K562 (cell line): ENCODE data around the gene PRKRIP1. TPM values are rescaled to one million over a fixed set of nuclear protein-coding genes. Genes with fewer than 3 reads are reported as not detected.
A peak's percentile ranks its signal among the peaks of the same experiment; 100 is the strongest.

ENCODE experiments used
- CREM ChIP-seq: IDR thresholded peaks from 2 replicates; pipeline ENCODE4 v1.6.1; 2014; ENCODE audit warnings: antibody characterized with exemption, low read depth
- E2F6 ChIP-seq, 2 experiments: IDR thresholded peaks; 2 replicates each; pipeline ENCODE4 v1.6.1; 2011; ENCODE audit warnings: borderline replicate concordance in 1 of 2, control low read depth in 1 of 2, low read depth in 1 of 2, low read length in 1 of 2, mild to moderate bottlenecking in 1 of 2, mixed read lengths in 1 of 2, moderate library complexity in 1 of 2; ENCODE audit not compliant: insufficient read depth in 1 of 2, insufficient read length in 1 of 2, poor library complexity in 1 of 2, severe bottlenecking in 1 of 2; ENCODE audit errors: extremely low read depth in 1 of 2
- ETS1 ChIP-seq: conservative IDR thresholded peaks from 2 replicates; pipeline ENCODE4 v1.6.1; 2011; ENCODE audit warnings: low read depth, mild to moderate bottlenecking, low read length; ENCODE audit not compliant: control insufficient read depth
- FOXP1 ChIP-seq: sonication (generic); formaldehyde crosslinking; IDR thresholded peaks from 2 replicates; pipeline ENCODE4 v1.8.0; 2022; ENCODE audit warnings: mild to moderate bottlenecking, missing genetic modification reagents
- HDAC8 ChIP-seq: fragments of 450-650 bp; IDR thresholded peaks from 2 replicates; pipeline ENCODE4 v1.6.1; 2016; ENCODE audit warnings: mild to moderate bottlenecking, missing genetic modification characterization, moderate library complexity, missing compliant biosample characterization
- JUN ChIP-seq, 2 experiments: sonication (generic) in 1 of 2; formaldehyde crosslinking in 1 of 2; IDR thresholded peaks; 2 replicates each; pipeline versions ENCODE4 v1.6.1 to v1.8.0; 2012 to 2022; ENCODE audit warnings: borderline replicate concordance in 2 of 2, mild to moderate bottlenecking in 2 of 2, improper control_type of control experiment in 1 of 2, low read depth in 1 of 2, low read length in 1 of 2, missing genetic modification reagents in 1 of 2
- KDM4B ChIP-seq, 2 experiments: fragments of 450-650 bp in 1 of 2; sonication (generic) in 1 of 2; IDR thresholded peaks; 2 replicates each; pipeline ENCODE4 v1.6.1; 2016 to 2017; ENCODE audit warnings: borderline replicate concordance in 2 of 2, antibody characterized with exemption in 1 of 2, low read depth in 1 of 2, mild to moderate bottlenecking in 1 of 2
- MCM3 ChIP-seq: fragments of 450-650 bp; IDR thresholded peaks from 2 replicates; pipeline ENCODE4 v1.6.1; 2016
- PRDM10 ChIP-seq: fragments of 450-650 bp; IDR thresholded peaks from 2 replicates; pipeline ENCODE4 v1.6.1; 2018; ENCODE audit not compliant: partially characterized antibody
- SAP30 ChIP-seq: fragments of 200-600 bp; sonication (generic); IDR thresholded peaks from 2 replicates; pipeline ENCODE4 v1.6.1; 2012; ENCODE audit warnings: borderline replicate concordance, low read depth, mild to moderate bottlenecking, moderate library complexity, low read length, control low read depth, inconsistent platforms; ENCODE audit not compliant: insufficient read depth, poor library complexity, severe bottlenecking
- TAF15 ChIP-seq: fragments of 200-400 bp; formaldehyde crosslinking; IDR thresholded peaks from 2 replicates; pipeline ENCODE4 v1.6.1; 2017; ENCODE audit warnings: mild to moderate bottlenecking, low read depth, low read length, moderate library complexity
- ZHX1 ChIP-seq: fragments of 150-350 bp; conservative IDR thresholded peaks from 2 replicates; pipeline ENCODE4 v1.6.1; 2014; ENCODE audit warnings: low read length
- ZNF740 ChIP-seq, 3 experiments: fragments of 200-800 bp in 1 of 3; sonication (Bioruptor generic) in 1 of 3; sonication (generic) in 1 of 3; formaldehyde crosslinking in 1 of 3; IDR thresholded peaks; 2 replicates each; pipeline versions ENCODE4 v1.6.1 to v1.8.0; 2016 to 2022; ENCODE audit warnings: mild to moderate bottlenecking in 2 of 3, missing compliant biosample characterization in 2 of 3, missing genetic modification characterization in 2 of 3, missing genetic modification reagents in 1 of 3
- polyA plus RNA-seq, 8 experiments: library from polyadenylated mRNA; depleted of rRNA in 4 of 8; stranded (reverse) in 5 of 8; unstranded in 3 of 8; fragments of >200 nt; fragmentation: Nextera tagmentation in 2 of 8; fragmentation: Illumina TruSeq in 1 of 8; extraction: Ambion mirVana in 2 of 8; extraction: Trizol in 1 of 8; gene quantifications; 2 replicates each; pipeline versions ENCODE4 v1.2.1 to v1.2.3, GENCODE V29; 2011 to 2014; ENCODE audit warnings: inconsistent platforms in 1 of 8, missing spikeins in 1 of 8
- total RNA-seq, 7 experiments: library from RNA; depleted of rRNA in 6 of 7; stranded (reverse); fragments of >200 nt in 6 of 7; fragmentation: Illumina TruSeq in 2 of 7; extraction: Trizol in 2 of 7; gene quantifications; 2 replicates each; pipeline versions ENCODE4 v1.2.1 to v1.2.3, GENCODE V29; 2011 to 2021; ENCODE audit warnings: low replicate concordance in 1 of 7

PRKRIP1 gene
- total and polyA plus RNA-seq, 9 of the 15 experiments (the other 6 are each of a cell fraction or from before 2014, with no cell fraction given) = 14.9 to 52.1 (median 19.8) TPM

- TF ChIP-seq ZHX1 = peak; percentile 87; the same call in 1 of the 2 replicates
- TF ChIP-seq HDAC8 (tag) = 0 out of 2 replicates have a peak, but pooled peaks have one; percentile 27
- peak; percentile 84; the same call in 1 of the 2 replicates for TF ChIP-seq TAF15
- TF ChIP-seq SAP30 = peak; percentile 84
- TF ChIP-seq JUN (IDR thresholded peaks at IDR 0.05; ENCODE audit: borderline replicate concordance, low read depth, low read length) = 0 out of 2 replicates have a peak, but pooled peaks have one; percentile 43
- 0 out of 2 replicates have a peak, but pooled peaks have one; percentile 46 for TF ChIP-seq JUN (CRISPR knock-in tag; IDR thresholded peaks at IDR 0.05; ENCODE audit: borderline replicate concordance)
- peak in 1 of 2 experiments; percentile 29 for TF ChIP-seq E2F6 (IDR thresholded peaks at IDR 0.05; ENCODE audit: borderline replicate concordance in 1 of 2, extremely low read depth in 1 of 2, insufficient read depth in 1 of 2, insufficient read length in 1 of 2, low read depth in 1 of 2, low read length in 1 of 2, poor library complexity in 1 of 2, severe bottlenecking in 1 of 2)
- TF ChIP-seq MCM3 = no peak
- TF ChIP-seq CREM = peak; percentile 99
- TF ChIP-seq ZNF740 (CRISPR knock-in tag; IDR thresholded peaks at IDR 0.05) = no peak
- TF ChIP-seq ZNF740 (tag; IDR thresholded peaks at IDR 0.05) = no peak
- TF ChIP-seq PRDM10 = peak; percentile 97
- TF ChIP-seq FOXP1 (CRISPR knock-in tag) = peak; percentile 77
- peak; percentile 61 for TF ChIP-seq ETS1
- no peak for TF ChIP-seq KDM4B (IDR thresholded peaks at IDR 0.05; ENCODE audit: borderline replicate concordance in 2 of 2, low read depth in 1 of 2)
Observed at GRCh38 chr7:102395873-102396709, at the start of gene PRKRIP1 (continued).
